HG03342 (cell line): ENCODE results near the gene ANK2.

Experiments
- ATAC-seq: cut with Tn5 transposase; IDR thresholded peaks from one replicate; pipeline ENCODE4 v1.9.1; 2021; ENCODE audit warnings: mild to moderate bottlenecking, moderate library complexity; ENCODE audit not compliant: unreplicated experiment

Gene ANK2

GRCh38 chr4:113145519-113146291, 96.3 kb downstream of the ANK2 start:
- ATAC-seq, result no peak

GRCh38 chr4:113146876-113147358, 97.5 kb downstream of the ANK2 start:
- peak; percentile 89 for ATAC-seq

DNA sequence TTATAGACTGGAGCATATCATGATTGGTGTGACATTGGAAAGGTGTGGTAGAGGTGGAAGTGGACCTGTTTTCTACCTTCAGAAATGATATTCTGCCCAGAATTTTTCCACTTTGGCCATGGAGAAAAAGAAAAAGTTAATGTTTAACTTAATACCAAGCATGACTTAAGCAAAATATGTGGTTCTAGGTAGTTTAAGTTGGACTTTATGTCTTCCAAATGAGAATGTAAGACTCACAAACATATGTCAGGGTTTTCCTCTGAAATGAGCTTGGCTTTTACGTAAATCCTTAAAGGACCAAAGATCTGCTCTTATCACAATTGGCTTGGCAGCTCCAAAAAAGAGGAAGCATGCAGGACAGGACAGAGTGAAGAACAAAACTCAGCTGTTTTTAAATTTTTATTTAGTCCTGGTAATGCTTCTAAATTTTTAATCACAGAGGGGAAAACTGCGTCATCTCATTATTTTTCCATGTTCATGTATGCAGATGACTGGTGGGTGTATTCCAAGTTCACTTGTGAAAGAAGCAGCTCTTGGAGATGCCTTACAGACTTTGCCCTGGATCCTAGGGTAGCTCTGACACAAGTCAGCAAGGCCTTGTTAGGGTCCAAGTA, 98.2 kb downstream of the ANK2 start:
- no peak for ATAC-seq

GRCh38 chr4:113148925-113149324, 99.5 kb downstream of the ANK2 start:
- no peak for ATAC-seq

GRCh38 chr4:113153529-113154101, 104.2 kb downstream of the ANK2 start:
- no peak for ATAC-seq

GRCh38 chr4:113154281-113154680, 104.8 kb downstream of the ANK2 start:
- ATAC-seq, result no peak

- ATAC-seq, result no peak
Observed at GRCh38 chr4:113157086-113157857, 107.8 kb downstream of the ANK2 start.

DNA sequence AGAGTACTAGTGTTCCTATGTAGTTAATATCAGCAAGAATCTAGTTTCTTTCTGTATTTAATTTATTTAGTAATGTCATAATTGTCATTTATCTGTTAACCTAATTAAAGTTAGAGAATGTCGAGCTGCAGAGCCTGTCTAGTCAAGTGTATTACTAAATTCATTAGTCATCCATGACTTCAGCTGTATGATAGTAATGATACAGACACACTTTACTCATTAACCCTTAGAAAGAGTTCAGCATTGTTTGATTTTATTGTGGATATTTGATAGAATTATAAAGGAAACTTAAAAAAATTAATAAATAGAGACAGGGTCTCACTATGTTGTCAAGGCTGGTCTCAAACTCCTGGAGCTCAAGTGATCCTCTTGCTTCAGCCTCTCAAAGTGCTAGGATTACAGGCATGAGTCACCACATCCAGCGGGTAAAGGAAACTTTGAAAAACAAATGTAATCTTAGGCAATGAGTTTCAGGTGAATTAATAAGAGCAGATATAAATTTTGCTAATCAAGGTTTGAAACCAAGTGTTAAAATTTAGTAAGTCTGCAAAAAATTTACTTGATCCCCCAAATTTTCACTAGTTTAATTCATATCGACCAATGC, 110.6 kb downstream of the ANK2 start:
- ATAC-seq, result no peak

- ATAC-seq, result no peak
Observed at GRCh38 chr4:113160548-113160947, 111.1 kb downstream of the ANK2 start.

DNA sequence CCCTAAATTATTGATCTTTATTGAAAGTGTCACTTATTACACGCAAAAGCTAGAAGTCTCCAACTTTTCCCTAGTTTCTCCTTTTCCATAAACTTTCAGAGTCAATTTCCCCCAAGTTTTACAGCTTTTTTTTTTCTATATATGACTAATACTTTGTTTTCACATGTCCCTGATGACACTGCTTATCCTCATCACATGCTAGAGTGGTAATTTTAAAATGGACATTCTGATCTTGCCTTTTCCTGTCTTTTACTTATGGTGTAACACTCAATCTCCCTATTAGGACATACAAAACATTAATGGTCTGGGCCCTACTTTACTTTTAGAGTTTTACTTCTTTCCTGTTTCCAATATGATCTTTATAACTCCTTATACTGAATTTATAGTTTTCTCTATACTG, 112.6 kb downstream of the ANK2 start:
- ATAC-seq, result no peak

- no peak for ATAC-seq
Observed at GRCh38 chr4:113169368-113169767, 119.9 kb downstream of the ANK2 start.

- no peak for ATAC-seq
Observed at GRCh38 chr4:113170115-113170804, 120.8 kb downstream of the ANK2 start.

DNA sequence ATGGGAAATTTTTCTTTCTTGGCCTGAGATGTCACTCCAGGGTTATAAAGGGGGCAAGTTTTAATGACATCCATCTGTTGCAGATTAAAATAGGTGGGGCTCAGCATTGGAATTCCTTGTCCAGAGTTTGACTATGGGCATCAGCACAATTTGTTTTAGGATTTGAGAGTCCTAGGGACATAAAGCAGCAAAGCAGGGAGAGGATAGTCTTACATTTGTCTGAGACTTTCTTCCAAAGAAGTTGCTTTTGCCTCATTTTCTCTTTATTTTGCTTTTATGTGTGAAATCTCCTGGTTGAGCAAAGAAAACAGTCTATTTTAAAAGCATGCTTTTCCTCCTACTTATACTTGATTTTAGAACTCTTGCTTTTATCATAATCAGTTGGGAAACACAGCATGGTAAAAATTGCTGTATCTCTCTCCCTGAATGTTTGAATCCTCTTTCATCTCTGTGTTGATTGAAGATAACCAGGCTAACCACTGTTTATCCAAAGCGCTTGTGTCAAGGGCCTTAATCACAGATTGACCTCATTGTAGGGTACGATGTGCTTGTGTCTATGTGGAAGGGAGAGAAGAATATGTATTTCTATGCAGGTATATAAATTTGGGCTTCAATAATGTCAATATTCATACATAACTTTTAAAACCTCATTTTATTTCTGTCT, 121.5 kb downstream of the ANK2 start:
- no peak for ATAC-seq

DNA sequence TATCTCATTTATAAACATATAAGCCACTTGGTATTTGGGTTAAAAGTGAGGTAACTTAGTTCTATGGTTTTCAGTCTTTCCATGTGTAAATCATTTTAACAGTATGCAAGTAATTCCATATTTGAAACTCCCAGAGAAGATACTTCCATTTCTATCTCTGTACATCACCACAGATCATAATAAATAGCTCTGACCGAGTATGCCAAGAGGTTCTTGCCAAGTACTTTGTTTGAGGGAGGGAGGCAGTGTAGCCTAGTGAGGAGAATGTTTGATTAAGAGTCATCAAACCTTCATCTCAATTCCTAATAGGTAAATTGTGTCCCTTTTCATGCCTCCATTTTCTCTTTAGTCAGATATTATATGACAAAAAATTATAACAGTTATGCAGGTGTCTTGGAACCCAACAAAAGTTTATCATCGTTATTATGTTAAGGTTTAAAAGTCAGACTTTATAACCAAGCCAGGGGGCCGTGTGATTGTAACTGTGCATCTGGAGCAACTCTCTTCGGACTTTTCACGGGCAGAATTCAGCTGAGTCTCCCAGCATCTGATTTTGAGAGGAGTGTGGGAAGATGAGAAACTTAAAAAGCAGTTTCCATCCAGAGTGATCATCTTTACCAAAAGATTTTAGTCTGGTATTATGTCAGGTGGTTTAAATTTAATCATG, 123.8 kb downstream of the ANK2 start:
- ATAC-seq, result no peak

- ATAC-seq, result no peak
Observed at GRCh38 chr4:113173793-113174264, 124.4 kb downstream of the ANK2 start.

GRCh38 chr4:113179091-113179490, 129.6 kb downstream of the ANK2 start:
- ATAC-seq, result no peak

GRCh38 chr4:113179996-113180395, 130.5 kb downstream of the ANK2 start:
- ATAC-seq, result no peak

DNA sequence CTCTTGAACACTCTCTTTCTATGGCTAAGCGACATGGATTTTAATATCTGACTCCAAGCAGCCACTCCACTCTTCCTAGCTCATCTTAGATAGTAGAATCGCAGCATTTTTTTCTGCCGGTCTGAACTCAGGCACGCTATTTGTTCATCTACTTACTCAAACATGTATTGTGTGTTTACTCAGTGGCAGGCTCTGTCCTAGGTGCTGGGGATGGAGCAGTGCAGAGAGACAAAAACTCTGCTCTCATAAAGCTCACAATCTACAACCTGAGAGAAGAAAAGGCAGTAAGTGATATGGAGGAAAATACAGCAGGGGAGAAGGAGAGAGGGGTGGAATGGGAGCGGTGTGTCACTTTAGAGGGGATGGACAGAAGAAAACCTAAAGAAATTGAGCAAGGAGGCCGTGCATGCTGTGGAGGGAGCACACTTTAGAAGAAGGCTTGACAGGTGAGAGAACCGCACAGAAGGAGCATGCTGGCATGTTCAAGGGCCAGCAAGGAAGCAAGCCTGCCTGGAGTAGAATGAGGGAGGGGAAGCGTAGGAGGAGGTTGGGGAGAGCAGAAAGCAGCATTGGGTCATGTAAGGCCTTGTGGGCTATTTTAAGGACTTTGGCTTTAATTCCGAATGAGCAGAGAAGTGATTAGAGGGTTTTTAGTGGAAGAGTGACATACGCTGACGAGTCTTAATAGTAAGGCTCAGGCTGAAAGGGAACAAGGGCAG, 132.0 kb downstream of the ANK2 start:
- ATAC-seq, result no peak
